ENCODE data around the gene APRT. TPM values are rescaled to one million over a fixed set of nuclear protein-coding genes. Genes with fewer than 3 reads are reported as not detected.

The APRT gene
- total and polyA plus RNA-seq, 2 of the 8 experiments (the other 6 are each of a cell fraction or from before 2014, with no cell fraction given), result 221 to 267 TPM

DNA sequence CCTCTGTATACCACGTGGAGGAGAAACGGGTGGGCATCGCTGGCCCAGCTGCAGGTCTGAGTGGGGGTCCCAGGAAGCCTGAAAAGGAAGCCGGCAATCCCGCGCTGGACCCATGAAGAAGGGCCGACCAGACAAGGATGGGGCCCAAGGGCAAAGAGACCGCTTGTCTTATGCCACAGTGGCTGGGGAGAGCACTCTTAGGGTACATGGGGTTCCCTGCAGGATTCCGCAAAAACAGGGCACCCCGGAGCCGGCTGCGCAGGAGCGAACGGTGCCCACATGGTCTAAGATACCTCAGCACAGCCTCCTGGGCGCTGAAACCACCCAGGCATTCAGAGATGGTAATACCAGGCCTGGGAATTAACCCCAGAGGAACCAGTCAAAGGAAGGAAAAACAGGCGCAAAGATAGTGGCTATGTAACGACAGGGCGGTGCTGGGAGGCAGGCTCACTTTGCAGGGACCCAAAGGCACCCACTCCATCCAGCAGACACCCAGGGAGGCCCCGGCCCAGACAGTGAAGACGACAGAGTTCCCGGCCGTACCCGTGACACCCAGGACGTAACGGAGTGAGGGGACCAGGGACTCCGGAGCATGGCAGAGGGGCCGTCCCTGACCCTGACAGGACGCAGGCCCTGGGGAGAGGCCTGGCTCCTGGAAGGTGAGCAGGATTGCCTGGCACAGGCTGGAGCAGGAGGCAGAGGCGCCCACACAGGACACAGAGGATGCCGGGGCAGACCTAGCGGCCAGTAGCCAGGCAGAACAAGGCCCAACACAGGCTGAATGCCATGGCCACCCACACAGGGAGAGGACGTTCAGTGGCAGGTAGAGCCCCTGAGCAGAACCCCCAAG lies 37.0 kb downstream of the APRT start (continued):
- TF ChIP-seq, protein P1, sequence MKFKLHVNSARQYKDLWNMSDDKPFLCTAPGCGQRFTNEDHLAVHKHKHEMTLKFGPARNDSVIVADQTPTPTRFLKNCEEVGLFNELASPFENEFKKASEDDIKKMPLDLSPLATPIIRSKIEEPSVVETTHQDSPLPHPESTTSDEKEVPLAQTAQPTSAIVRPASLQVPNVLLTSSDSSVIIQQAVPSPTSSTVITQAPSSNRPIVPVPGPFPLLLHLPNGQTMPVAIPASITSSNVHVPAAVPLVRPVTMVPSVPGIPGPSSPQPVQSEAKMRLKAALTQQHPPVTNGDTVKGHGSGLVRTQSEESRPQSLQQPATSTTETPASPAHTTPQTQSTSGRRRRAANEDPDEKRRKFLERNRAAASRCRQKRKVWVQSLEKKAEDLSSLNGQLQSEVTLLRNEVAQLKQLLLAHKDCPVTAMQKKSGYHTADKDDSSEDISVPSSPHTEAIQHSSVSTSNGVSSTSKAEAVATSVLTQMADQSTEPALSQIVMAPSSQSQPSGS (IDR thresholded peaks at IDR 0.05; ENCODE audit: low read length), result no peak
- TF ChIP-seq BCL11A (IDR thresholded peaks at IDR 0.05; ENCODE audit: low read depth in 2 of 2, low read length in 2 of 2), result no peak
- no peak for TF ChIP-seq NANOG (IDR thresholded peaks at IDR 0.05; ENCODE audit: insufficient read depth, low read depth, low read length, poor library complexity, severe bottlenecking)
- TF ChIP-seq HDAC2 (IDR thresholded peaks at IDR 0.05; ENCODE audit: borderline replicate concordance in 1 of 2, low read depth in 2 of 2, low read length in 2 of 2), result no peak
- TF ChIP-seq SP2 (IDR thresholded peaks at IDR 0.05; ENCODE audit: low read length), result no peak
- TF ChIP-seq JUN (IDR thresholded peaks at IDR 0.05; ENCODE audit: low read depth, low read length), result no peak
- TF ChIP-seq ASH2L (IDR thresholded peaks at IDR 0.05; ENCODE audit: low read length), result no peak

Data from H1 (cell line).